D721Med (cell line): Measurements from ENCODE around the gene RAB8B.

ENCODE experiments used
- DNase-seq: peaks from one replicate; pipeline ENCODE4 v3.0.0; 2011; ENCODE audit warnings: low spot score; ENCODE audit not compliant: insufficient read length
- FAIRE-seq: peaks from 2 replicates; lab custom pipeline; 2011; peaks lifted over from hg19 to GRCh38; lab: Jason Lieb, UNC
- CTCF ChIP-seq: IDR thresholded peaks from 2 replicates; pipeline ENCODE4 v1.5.1; 2012; ENCODE audit warnings: mild to moderate bottlenecking, control low read depth; ENCODE audit not compliant: insufficient read depth; ENCODE audit errors: missing control alignments

RAB8B gene

DNA sequence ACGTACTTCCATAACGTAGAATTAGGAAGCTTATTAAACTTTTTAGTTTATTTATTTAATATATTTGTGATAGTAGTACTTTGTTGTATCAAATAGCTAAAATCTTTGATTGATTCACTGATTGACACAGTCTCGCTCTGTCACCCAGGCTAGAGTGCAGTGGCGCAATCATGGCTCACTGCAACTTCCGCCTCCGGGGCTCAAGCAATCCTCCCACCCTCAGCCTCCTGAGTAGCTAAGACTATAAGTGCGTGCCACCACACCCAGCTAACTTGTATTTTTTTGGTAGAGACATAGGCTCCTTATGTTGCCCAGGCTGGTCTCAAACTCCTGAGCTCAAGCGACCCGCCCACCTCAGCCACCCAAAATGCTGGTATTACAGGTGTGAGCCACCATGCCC lies 93.7 kb downstream of the RAB8B start:
- no peak for FAIRE-seq
- DNase-seq: no peak
- no peak for TF ChIP-seq CTCF

DNA sequence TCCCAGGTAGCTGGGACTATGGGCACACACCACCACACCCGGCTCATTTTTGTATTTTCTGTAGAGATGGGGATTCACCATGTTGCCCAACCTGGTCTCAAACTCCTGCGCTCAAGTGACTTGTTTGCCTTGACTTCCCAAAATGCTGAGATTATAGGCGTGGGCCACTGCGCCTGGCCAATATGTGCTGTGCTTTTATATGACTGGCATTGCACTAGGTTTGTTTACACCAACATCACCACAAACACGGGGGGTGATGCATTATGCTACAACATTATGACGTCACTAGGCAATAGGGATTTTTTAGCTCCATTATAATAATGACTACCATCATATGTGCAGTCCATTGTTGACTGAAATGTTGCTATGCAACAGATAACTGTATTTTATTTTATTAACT lies 94.9 kb downstream of the RAB8B start:
- no peak for DNase-seq
- no peak for TF ChIP-seq CTCF
- FAIRE-seq: no peak

- FAIRE-seq (no peak), DNase-seq (no peak)
- no peak for TF ChIP-seq CTCF
These were observed 97.7 kb downstream of the RAB8B start for GRCh38 chr15:63287109-63287508.

DNA sequence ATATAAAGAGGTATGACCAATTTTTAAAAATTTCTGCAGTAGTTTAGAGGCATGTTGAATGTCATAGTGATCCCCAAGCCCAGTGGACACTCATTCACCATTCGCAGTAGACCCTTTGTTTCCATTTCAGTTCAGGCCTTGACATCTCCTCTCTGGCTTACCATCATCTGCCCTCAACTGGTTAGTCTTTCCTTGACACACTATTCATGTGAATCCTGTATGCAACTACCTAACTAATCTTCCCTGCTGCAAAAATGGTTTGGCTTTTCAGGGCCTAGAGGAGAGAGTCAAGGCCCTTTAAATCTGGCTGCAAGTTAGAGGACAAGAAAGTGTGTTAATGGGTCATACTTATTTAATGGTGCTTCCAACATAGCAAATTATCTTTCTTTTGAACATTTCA lies 98.9 kb downstream of the RAB8B start:
- no peak for FAIRE-seq
- no peak for TF ChIP-seq CTCF
- DNase-seq: no peak

DNA sequence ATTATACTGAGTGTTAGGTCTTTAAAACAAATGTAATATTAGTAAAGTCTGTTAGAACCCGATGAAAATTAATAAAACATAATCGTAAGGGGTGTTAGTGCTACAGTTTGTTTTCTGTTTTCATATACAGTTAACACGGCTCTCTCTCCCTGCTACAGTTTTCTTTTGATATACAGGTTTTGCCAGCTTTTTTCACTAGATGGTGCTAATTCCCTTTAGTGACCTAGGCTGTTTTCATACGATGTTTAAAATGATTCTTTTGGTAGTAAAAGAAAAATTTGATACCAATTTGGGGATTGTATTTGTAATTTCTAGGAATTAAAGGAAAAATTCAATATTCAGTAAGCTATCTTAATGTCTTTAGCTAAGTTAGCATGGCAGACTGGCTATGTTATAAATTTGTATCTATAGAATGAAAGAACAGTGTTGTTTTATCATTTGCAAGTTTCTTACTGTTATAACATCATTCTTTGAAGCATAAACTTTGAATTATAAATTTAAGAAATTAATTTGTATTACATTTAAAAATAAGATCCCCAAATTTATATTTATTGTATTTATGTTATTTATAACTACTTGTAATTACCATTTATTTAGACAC lies 99.5 kb downstream of the RAB8B start:
- FAIRE-seq (peak; percentile 41), DNase-seq (no peak)
- peak; percentile 75 for TF ChIP-seq CTCF

- no peak for FAIRE-seq
- DNase-seq: no peak
- TF ChIP-seq CTCF: no peak
These were observed 102.1 kb downstream of the RAB8B start for GRCh38 chr15:63291507-63291906.

DNA sequence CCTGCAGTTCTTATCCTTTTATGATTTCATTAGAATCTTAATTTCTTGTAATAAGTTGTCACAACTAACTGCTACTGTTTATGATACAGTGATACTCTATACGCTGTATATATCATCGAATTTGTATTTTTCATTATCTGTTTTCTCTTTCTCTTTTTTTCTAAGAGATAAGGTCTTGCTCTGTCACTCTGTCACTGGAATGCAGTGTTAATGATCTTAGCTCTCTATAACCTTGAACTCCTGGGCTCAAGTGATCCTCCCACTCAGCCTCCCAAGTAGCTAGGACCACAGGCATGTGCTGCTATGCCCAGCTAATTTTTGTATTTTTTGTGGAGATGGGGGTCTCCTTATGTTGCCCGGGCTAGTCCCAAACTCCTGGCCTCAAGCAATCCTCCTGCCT lies 102.8 kb downstream of the RAB8B start:
- FAIRE-seq: no peak
- no peak for DNase-seq
- TF ChIP-seq CTCF: no peak
